KG1 (cell line): ENCODE measurements around the gene SLC1A4.
"Not testable (repeated sequence)": the region's sequence is repeated elsewhere in the genome, so short reads cannot be mapped to it uniquely, and the experiment has no call there.

Experiments
- DNase-seq: peaks from one replicate; lab custom pipeline; 2025; lab: John Stamatoyannopoulos, UW

SLC1A4 gene

DNA sequence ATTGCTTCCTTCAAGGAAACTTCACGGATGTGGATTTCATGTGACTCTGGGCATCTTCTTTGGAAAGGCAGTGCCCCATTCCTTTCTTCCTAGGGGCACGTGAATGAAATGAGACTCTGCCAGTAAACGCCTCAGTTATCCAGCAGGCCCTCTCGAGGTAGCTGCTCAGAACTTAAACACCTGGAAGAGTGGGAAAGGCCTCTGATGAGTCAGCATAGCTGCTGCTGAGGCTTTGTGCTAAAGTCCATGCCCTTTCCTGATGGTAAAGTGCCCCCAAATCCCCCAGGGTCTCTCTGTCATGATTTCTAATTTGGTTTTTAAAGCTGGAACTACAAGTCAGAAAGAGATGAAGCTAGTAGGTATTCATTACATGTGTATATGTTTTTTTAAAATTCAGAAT is 3.8 kb downstream of the SLC1A4 start:
- no peak for DNase-seq

DNA sequence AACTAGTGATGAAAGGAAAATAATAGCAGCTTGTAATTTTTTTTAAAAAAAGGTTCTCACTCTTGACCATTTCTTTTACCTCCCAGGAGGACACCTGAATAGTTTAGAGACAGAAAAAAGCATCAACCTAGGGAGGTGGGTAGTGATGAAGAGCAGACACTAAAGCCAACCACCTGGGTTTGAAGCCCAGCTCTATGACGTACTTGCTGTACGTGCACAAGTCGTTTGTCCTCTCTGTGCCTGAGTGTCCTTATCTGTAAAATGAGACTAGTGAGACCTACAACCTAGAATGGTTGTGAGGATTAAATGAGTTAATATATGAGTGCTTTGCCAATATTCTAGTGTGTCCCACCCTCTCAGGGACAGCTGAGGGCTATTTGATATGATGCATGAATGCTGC is 5.8 kb downstream of the SLC1A4 start:
- no peak for DNase-seq

DNA sequence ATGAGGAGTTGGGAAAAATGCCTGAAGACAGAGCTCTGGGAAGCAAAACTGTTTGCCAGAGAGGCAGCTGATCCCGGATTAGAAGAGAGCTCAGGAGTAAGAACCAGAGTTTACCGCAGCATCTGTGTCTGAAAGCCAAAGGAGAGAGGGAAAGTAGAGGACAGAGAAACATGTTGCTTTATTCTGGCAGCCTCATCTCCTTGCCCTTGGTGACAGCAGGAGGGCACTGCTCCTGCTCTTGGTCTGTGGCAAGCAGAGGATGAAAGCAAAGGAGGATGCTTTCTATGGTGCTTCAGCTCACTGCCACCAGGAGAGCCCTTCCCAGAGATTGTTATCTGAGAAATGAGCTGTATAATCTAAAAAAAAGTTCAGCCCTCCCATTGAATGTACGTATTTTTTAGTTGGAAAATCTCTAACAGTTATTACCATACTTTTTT is 7.7 kb downstream of the SLC1A4 start:
- no peak for DNase-seq

DNA sequence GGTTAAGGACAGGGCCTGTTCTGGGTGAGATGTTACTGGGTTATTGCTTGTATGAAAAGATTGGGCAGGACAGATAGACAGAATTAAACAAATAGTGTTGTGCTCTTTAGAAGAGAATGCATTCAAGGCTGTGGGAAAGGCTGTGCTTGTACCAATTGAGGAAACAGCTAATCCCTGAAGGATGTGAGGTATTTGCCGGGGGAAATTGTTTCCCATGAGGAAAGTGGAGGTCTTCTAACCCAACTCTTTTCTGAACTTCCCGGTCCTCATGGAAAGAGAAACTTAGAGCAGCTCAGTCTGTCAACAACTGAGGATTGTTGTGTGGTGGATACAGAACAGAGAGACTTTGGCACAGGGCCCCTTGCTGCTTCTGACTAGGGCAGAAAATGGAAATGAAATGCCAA is 9.5 kb downstream of the SLC1A4 start:
- DNase-seq, result no peak

DNA sequence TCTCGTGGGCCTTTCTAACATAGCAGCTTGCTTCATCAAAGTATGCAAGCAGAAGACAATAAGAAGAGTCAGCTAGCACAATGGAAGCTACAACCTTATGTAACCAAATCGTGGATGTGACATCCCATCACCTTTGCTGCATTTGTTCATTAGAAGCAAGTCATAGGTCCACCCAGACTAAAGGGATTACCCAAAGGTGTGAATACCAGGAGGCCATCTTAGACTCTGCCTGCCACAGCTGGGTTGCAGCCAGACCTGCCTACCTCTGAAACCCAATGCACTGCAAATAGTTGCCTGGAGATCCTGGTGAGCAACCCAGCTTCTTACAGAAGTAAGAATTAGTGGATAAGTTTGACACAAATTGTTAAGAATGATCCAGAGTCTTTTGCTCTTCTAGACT is 10.6 kb downstream of the SLC1A4 start:
- DNase-seq, result no peak

DNA sequence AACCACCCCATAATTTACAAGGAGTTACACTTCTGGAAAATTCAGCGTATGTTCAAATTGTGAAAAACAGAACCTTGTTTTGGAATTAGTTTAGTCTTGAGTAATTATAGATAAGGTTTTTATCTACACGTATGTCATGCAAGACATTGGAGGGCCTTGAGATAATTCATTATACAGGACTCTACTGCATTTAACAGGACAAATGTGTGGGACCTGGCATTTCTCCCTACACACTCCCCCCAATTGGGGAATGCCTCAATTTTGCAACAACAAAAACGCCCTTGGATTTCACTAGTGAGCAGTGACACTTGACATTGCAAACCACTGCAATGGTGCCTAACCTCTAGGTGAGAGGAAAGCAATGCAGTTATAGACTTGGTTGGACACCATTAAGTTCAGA is 11.4 kb downstream of the SLC1A4 start:
- DNase-seq, result no peak

DNA sequence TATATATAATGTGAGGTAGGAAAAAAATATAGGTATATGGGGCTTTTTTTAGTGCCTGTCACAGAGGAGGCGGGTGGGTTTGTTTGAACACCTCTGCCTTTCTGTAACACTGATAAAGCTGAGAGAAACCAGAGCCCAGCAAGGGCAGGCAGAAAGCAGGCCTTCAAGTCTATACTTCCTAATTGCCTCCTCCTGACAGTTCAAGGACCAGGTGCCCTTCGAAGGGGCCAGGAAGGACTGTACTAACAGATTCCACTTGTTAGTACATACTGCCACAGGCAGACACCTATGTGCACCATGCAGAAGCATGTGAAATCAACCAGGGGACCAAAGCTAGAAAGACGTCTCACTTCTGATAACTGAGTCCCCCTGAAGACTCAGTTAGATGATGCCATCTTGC is 13.8 kb downstream of the SLC1A4 start:
- no peak for DNase-seq

DNA sequence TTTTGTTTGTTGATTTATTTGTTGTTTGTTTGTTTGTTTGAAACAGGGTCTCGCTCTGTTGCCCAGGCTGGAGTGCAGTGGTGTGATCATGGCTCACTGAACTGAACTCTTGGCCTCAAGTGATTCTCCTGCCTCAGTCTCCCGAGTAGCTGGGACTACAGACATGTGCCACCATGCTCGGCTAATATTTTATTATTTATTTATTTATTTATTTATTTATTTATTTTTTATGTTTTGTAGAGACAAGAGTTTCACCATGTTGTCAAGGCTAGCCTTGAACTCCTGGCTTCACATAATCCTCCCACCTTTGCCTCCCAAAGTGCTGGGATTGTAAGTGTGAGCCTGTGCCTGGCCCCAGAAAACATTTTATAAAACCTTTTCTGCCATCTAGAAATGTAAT is 15.0 kb downstream of the SLC1A4 start:
- not testable (repeated sequence) for DNase-seq

DNA sequence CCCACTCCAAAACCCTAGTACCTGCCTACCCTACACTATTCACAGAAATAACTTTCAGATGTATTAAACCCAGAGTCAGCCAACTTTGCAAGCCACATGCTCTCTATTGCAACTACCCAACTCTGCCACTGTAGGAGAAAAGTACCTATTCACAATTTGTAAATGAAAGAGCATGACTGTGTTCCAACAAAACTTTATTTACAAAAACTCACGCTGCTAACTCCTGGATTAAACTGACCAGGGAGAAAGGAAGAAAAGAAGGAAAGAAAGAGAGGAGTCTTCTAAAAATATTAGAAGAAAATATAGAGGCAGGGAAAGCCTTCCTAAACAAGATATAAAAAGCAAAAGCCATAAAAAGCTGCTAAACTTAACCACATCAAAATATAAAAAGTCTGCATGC is 24.6 kb downstream of the SLC1A4 start:
- no peak for DNase-seq

DNA sequence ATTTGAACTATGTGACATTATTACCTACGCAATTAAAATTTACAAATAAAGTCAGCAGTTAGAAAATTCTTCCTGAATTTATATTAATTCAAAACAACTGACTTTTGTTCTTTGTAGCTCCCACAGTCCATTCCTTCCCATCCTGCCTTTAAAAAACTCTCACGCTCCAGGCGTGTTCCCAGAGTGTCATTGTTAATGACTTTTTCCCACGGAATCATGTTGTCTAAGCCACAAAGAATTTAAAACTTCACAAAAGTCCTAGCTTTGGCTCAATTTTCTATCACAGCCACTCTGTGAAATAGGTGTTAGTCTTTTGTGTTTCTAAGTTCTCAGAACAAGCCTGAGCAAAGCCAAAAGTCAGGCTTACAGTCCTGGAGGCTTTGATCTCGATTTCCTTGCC is 26.5 kb downstream of the SLC1A4 start:
- DNase-seq, result no peak

DNA sequence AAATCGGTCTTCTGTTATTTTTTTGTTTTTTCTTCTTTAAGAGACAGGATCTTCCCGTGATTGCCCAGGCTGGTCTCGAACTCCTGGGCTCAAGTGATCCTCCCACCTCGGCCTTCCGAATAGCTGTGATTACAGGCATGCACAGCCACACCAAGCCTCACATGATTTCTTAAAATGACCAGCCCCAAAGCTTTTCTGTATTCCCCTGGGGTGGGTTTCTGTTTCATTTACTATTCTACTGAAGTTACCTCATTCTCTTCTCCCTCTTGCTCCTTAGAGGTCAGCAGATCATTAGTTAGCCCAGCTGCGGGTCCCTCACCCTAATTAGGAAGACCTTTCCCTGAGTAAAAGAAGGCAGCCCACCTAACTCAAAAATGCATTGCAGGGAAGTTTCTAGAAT is 27.6 kb downstream of the SLC1A4 start:
- DNase-seq, result no peak

DNA sequence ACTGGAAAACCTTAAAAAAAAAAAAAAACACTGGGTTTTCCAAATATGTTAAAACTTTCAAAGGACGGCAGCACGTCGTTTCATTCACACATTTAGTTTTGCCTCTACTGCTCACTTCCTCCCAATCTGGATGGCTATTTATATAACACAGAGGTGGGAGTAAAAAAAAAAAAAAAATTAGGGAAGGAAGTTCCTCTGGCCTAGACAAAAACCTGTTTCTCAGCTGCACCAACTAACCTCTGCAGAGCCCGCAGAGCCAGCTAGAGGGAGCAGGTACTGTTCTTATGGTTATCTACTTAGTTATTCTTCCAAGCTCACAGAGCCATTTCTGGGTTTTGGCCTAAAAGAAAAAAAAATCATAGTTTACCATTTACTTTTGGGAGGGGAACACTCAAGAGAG is 28.1 kb downstream of the SLC1A4 start:
- peak; percentile 69 for DNase-seq

DNA sequence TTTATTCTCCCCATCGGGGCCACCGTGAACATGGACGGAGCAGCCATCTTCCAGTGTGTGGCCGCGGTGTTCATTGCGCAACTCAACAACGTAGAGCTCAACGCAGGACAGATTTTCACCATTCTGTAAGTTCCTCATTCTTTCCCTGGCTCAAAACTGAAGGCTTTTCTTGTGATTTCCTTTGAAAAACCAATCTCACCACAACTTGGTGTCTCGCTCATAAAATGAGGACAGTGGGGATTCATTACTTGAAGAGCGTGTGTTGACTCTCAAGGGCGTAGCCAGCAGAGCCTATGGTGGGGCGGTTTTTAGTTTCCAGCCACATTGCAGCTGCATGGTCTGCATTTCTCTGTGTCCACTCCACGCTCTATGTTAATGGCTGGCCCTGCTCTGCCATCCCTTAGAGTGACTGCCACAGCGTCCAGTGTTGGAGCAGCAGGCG is 29.0 kb downstream of the SLC1A4 start:
- peak; percentile 67 for DNase-seq

DNA sequence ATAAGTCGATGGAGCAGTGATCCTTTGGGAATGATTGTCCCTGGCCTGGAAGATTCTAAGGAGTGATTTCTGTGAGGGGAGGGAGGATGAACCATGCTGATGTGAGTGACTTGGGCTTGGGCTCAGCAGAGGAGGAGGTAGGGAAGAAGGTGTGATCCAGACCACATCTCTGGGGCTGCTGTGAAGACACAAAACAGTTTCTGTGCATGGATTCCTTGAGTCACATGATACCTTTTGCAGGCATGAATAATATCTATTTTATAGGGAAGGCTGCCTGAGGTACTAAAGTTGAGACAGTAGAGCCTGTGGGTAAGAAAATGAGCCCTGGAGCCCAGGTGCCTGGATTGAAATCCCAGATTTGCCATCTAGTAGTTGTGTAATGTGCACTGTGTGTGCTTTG is 29.8 kb downstream of the SLC1A4 start:
- no peak for DNase-seq

DNA sequence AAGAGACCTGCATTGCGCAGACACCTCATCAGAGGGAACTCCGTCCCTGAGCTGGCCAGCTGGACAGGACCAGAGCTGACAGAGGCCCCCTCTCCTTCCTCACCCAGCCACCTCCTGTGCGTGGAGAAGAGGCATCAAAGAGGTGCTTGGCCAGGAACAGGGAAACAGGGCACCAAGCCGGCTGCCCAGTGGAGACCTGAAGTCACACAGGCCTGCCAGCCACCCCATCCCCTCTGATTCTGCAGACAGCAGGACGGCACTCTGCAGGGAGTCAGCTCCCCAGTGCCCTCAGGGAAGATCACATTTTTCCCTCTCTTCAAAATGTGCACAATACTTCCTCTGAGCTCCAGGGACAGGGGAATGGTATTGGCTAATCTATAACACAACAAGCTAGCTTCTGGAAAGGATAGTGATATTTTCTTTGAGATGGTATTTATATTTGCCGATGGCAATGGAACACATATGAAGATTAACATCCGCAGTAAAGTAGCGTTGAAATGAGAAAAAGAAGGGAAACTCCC is 30.5 kb downstream of the SLC1A4 start:
- DNase-seq, result no peak

DNA sequence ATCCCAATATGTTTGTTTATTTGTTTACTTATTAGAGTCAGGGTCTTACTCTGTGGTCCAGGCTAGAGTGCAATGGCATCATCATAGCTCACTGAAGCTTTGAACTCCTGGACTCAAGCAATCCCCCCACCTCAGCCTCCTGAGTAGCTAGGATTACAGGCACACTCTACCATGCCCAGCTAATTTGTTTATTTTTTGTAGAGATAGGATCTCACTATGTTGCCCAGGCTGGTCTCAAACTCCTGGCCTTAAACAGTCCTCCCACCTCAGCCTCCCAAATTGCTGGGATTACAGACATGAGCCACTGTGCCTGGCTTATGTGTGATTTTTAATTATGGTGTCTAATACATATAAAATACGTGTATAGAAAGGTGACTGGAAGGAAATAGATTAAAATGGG is 31.1 kb downstream of the SLC1A4 start:
- not testable (repeated sequence) for DNase-seq

DNA sequence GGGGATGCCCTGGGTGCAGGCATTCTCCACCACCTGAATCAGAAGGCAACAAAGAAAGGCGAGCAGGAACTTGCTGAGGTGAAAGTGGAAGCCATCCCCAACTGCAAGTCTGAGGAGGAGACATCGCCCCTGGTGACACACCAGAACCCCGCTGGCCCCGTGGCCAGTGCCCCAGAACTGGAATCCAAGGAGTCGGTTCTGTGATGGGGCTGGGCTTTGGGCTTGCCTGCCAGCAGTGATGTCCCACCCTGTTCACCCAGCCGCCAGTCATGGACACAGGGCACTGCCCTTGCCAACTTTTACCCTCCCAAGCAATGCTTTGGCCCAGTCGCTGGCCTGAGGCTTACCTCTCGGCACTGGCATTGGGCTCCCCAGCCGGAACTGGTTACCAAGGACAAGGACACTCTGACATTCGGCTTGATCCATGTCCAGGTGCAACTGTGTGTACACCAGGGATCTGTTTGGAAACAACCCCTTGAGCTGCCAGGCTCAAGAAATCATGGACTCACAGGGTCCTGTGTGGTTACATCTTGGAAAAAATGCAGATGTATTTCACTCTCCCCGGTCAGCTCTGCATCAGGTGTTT is 31.8 kb downstream of the SLC1A4 start:
- DNase-seq, result no peak

DNA sequence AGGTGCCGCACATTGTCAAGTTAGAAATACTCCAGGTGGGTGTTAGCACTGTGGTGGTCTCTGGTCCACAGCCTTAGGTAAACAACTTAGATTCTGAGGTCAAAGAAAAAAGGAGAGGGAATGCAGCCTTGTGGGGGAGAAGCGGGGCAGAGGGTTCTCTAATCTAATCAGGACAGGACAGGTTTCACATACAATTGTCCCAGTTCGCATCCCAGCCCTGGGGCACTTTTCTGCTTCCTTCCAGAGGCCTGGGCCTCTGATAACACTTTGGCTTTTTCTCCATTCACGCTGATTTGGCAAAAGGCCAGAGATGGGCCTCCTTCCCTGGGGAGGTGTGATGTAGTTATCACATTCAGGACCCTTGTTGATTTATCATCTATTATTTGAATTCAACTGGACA is 32.5 kb downstream of the SLC1A4 start:
- DNase-seq, result no peak

DNA sequence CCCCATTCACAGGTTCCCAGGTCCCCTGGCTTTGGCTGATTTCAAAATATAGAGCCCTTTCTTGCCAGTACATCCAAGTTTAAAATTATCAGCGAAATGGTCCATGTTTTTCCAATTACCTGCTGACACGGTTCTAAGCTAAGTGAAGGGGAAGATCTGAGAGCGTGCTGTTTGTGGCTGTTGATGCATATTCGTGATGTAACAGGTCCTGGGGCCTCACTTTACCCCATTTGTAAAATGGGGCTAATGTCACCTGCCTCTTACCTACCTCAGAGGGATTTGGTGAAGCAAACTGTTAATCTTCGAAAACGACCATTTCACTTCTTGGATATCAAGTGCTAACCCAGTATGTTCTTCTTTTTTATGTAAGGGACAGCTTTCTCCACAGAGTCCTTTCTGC is 33.0 kb downstream of the SLC1A4 start:
- no peak for DNase-seq

DNA sequence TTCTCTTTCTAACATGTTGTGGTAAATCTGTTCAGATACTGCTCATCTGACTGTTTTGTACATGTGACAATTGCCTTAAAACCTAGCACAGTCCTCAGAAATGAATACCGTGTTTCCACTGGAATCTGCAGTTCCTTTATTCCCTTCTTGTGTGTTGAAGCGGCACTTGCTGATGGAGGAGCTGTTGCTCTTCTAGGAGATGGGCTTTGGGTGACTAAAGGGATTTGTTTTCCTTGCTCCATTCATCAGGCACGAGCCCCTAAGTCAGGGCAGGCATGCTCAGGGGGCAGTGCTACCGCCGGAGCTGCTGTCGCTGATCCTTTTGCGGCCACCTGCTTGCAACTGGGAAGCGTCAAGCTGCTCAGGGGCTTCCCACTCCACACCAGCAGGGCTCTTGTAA is 34.5 kb downstream of the SLC1A4 start:
- no peak for DNase-seq

DNA sequence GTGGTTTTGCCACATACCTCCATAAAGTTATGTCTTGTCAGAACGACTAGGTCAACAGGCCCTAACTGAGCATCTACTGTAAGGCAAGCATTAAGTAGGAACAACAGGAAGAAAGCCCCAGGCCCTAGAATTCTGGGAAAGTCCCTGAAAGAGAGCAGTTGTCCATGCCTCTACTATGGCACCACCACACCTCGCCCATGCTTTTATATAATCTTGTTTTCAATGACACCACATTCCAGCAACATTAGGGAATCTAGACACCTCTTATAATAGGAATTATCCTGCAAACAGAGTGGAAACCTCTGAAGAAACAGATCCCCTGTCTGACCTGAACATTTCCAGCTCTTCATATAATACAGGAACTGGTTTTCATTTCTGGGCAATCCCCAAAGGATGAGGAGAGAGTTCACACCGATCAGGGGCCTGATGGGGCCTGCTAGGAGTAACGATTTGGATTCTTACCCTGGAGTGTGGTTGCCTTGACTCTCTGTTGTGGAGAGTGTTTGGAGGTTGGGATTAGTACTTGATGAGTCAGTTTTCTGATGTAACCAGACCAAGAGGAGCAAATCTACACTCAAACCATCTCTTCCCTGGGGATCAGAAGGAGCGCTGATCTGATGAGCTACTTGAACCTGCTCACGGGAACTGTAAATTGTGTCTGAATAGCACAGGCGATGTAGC is 35.1 kb downstream of the SLC1A4 start:
- DNase-seq, result no peak

DNA sequence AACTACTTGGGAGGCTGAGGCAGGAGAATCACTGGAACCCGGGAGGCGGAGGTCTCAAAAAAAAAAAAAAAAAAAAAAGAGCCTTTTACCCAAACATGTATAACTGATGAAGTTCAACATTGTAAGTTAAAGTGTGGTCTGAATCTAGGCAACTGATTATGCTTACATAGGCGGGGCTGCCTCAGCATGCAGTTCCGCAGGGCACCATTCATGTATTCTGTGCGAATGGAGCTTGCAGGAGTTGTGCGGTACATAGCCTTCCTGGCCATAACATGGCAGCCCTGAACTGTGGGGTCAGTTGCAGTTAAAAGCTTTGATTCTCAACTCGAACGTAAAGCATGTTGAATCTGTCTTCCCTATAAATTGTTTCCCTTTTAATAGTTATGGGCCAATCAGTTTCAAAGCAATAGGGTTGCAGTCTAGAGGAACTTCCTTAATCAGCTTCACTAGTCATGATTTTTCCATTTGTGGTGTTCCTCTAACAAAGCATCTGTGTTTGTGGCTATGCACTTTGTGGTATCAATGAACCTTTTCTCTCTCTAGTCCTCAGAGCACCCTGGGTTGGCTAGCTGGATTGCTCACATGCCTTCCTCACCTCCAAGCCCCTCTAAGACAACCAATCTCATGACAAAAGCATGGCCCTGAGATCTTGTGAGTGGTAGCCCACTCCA is 36.4 kb downstream of the SLC1A4 start:
- DNase-seq, result peak; percentile 23

DNA sequence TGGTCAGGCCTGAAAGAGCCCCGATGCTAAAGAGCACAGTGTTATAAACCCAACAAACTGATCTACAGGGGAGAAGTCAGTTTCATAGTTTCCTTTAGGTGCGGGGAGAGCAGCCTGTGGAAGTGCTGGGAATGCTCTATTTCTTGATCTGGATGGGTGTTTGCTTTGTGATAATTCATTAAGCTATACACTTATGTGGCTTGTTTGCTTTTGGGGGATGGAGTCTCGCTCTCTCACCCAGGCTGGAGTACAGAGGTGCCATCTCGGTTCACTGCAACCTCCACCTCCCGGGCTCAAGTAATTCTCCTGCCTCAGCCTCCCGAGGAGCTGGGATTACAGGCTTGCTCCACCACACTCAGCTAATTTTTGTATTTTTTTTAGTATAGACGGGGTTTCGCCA is 37.0 kb downstream of the SLC1A4 start:
- no peak for DNase-seq
